Activated CD4-positive, alpha-beta T cell treated with anti-CD3 and anti-CD28 coated beads, Interleukin-2, amount 50 U/mL, for 48 hours (primary cell): ENCODE results near the gene R3HCC1L.
"Not testable (repeated sequence)": the region's sequence is repeated elsewhere in the genome, so short reads cannot be mapped to it uniquely, and the experiment has no call there.

ENCODE experiments used
- DNase-seq, 2 experiments: peaks; one replicate each; pipeline ENCODE4 v3.0.0-alpha.2; 2020

Gene R3HCC1L

GRCh38 chr10:98182351-98182915, 48.0 kb downstream of the R3HCC1L start:
- not testable (repeated sequence) for DNase-seq

GRCh38 chr10:98186681-98187080, 52.2 kb downstream of the R3HCC1L start:
- no peak for DNase-seq

- DNase-seq, result not testable (repeated sequence)
These were observed 56.3 kb downstream of the R3HCC1L start for GRCh38 chr10:98190773-98191172.

GRCh38 chr10:98193037-98193436, 58.6 kb downstream of the R3HCC1L start:
- DNase-seq, result no peak

GRCh38 chr10:98194633-98195032, 60.2 kb downstream of the R3HCC1L start:
- no peak for DNase-seq

GRCh38 chr10:98195120-98195519, 60.7 kb downstream of the R3HCC1L start:
- DNase-seq, result no peak

GRCh38 chr10:98196985-98197384, 62.5 kb downstream of the R3HCC1L start:
- no peak for DNase-seq

- no peak for DNase-seq
These were observed 67.3 kb downstream of the R3HCC1L start for GRCh38 chr10:98201760-98202159.

GRCh38 chr10:98202378-98202777, 67.9 kb downstream of the R3HCC1L start:
- DNase-seq, result no peak

GRCh38 chr10:98205351-98205750, 70.9 kb downstream of the R3HCC1L start:
- DNase-seq, result no peak

- DNase-seq, result no peak
These were observed 74.5 kb downstream of the R3HCC1L start for GRCh38 chr10:98208925-98209324.

- no peak for DNase-seq
These were observed 75.0 kb downstream of the R3HCC1L start for GRCh38 chr10:98209441-98209840.

GRCh38 chr10:98212196-98212595, 77.7 kb downstream of the R3HCC1L start:
- DNase-seq, result no peak

GRCh38 chr10:98213740-98214139, 79.3 kb downstream of the R3HCC1L start:
- DNase-seq, result no peak

GRCh38 chr10:98215373-98215772, 80.9 kb downstream of the R3HCC1L start:
- no peak for DNase-seq

GRCh38 chr10:98217801-98218200, 83.3 kb downstream of the R3HCC1L start:
- no peak for DNase-seq

- DNase-seq, result no peak
These were observed 89.4 kb downstream of the R3HCC1L start for GRCh38 chr10:98223874-98224273.

- no peak for DNase-seq
These were observed 90.1 kb downstream of the R3HCC1L start for GRCh38 chr10:98224509-98224908.

- DNase-seq, result no peak
These were observed 90.5 kb downstream of the R3HCC1L start for GRCh38 chr10:98224996-98225395.

- no peak for DNase-seq
These were observed 92.2 kb downstream of the R3HCC1L start for GRCh38 chr10:98226508-98227144.

- DNase-seq, result not testable (repeated sequence)
These were observed 93.3 kb downstream of the R3HCC1L start for GRCh38 chr10:98227713-98228112.

GRCh38 chr10:98228266-98228665, 93.8 kb downstream of the R3HCC1L start:
- not testable (repeated sequence) for DNase-seq

- no peak for DNase-seq
These were observed 97.0 kb downstream of the R3HCC1L start for GRCh38 chr10:98231417-98231816.

- DNase-seq, result no peak
These were observed 101.4 kb downstream of the R3HCC1L start for GRCh38 chr10:98235846-98236245.

- DNase-seq, result no peak
These were observed 102.4 kb downstream of the R3HCC1L start for GRCh38 chr10:98236862-98237261.
